ENCODE results near the gene JAG1.

JAG1 gene

GRCh38 chr20:10673842-10674683 lies at the start of gene JAG1:
Gene JAG1, minus strand, starts transcription at chr20:10673999. Its CDS starts 469 bp downstream, at chr20:10673530.
- Mint-ChIP-seq H3K4me3 (peak within 1 kb of the TSS; percentile 100), H3K27me3 (peaks cover 24% of the 10 kb centered on the region), H3K9me3 (no peaks in the 10 kb centered on the region), H3K27ac (peak within 1 kb of the TSS; percentile 98), H3K4me1 (ENCODE audit: low read depth) (peaks cover 37% of the 10 kb centered on the region), H3K36me3 (ENCODE audit: low read depth) (peaks cover 48% of the 10 kb centered on the region)
- intact Hi-C loops (cut with micrococcal nuclease): loop anchor here (1.0 to 10.0 kb wide), 6 partner anchors 239 to 1057 kb away; partner anchors contain the start of gene SLX4IP

- Mint-ChIP-seq H3K27ac (no peak overlapping the region), H3K27me3 (peaks cover 3% of the 10 kb centered on the region), H3K4me1 (ENCODE audit: low read depth) (no peaks in the 10 kb centered on the region), H3K4me3 (no peak overlapping the region), H3K36me3 (ENCODE audit: low read depth) (no peaks in the 10 kb centered on the region), H3K9me3 (no peaks in the 10 kb centered on the region)
- intact Hi-C loops (cut with micrococcal nuclease): no loop called here
Observed at GRCh38 chr20:10721976-10722375, 48.2 kb upstream of the JAG1 start.

GRCh38 chr20:10721137-10721896 lies 47.5 kb upstream of the JAG1 start:
- Mint-ChIP-seq H3K36me3 (ENCODE audit: low read depth) (no peaks in the 10 kb centered on the region), H3K9me3 (no peaks in the 10 kb centered on the region), H3K4me1 (ENCODE audit: low read depth) (no peaks in the 10 kb centered on the region), H3K27me3 (peaks cover 3% of the 10 kb centered on the region), H3K27ac (no peak overlapping the region), H3K4me3 (no peak overlapping the region)
- intact Hi-C loops (cut with micrococcal nuclease): no loop called here

- intact Hi-C loops (cut with micrococcal nuclease): no loop called here
- Mint-ChIP-seq H3K36me3 (ENCODE audit: low read depth) (no peaks in the 10 kb centered on the region), H3K27me3 (no peaks in the 10 kb centered on the region), H3K27ac (no peak overlapping the region), H3K9me3 (no peaks in the 10 kb centered on the region), H3K4me3 (no peak overlapping the region), H3K4me1 (ENCODE audit: low read depth) (no peaks in the 10 kb centered on the region)
Observed at GRCh38 chr20:10720565-10720964, 46.8 kb upstream of the JAG1 start.

GRCh38 chr20:10719740-10720385 lies 46.1 kb upstream of the JAG1 start:
- H3K27me3 Mint-ChIP-seq: no peaks in the 10 kb centered on the region
- H3K9me3 Mint-ChIP-seq: no peaks in the 10 kb centered on the region
- H3K36me3 Mint-ChIP-seq (ENCODE audit: low read depth): no peaks in the 10 kb centered on the region
- intact Hi-C loops (cut with micrococcal nuclease): no loop called here
- H3K4me3 Mint-ChIP-seq: no peak overlapping the region
- H3K4me1 Mint-ChIP-seq (ENCODE audit: low read depth): no peaks in the 10 kb centered on the region
- H3K27ac Mint-ChIP-seq: no peak overlapping the region

GRCh38 chr20:10718661-10719060 lies 44.9 kb upstream of the JAG1 start:
- no peak overlapping the region for H3K4me3 Mint-ChIP-seq
- H3K36me3 Mint-ChIP-seq (ENCODE audit: low read depth): no peaks in the 10 kb centered on the region
- no peaks in the 10 kb centered on the region for H3K27me3 Mint-ChIP-seq
- H3K4me1 Mint-ChIP-seq (ENCODE audit: low read depth): no peaks in the 10 kb centered on the region
- intact Hi-C loops (cut with micrococcal nuclease): no loop called here
- H3K9me3 Mint-ChIP-seq: no peaks in the 10 kb centered on the region
- H3K27ac Mint-ChIP-seq: no peak overlapping the region

- no peaks in the 10 kb centered on the region for H3K27me3 Mint-ChIP-seq
Observed at GRCh38 chr20:10716855-10717254, 43.1 kb upstream of the JAG1 start.

GRCh38 chr20:10715035-10715434 lies 41.2 kb upstream of the JAG1 start:
- Mint-ChIP-seq H3K36me3 (ENCODE audit: low read depth) (no peaks in the 10 kb centered on the region), H3K4me1 (ENCODE audit: low read depth) (no peaks in the 10 kb centered on the region), H3K27ac (no peak overlapping the region), H3K4me3 (no peak overlapping the region), H3K9me3 (no peaks in the 10 kb centered on the region), H3K27me3 (no peaks in the 10 kb centered on the region)
- intact Hi-C loops (cut with micrococcal nuclease): no loop called here

More at GRCh38 chr20:10716855-10717254, 43.1 kb upstream of the JAG1 start:
- Mint-ChIP-seq H3K9me3 (no peaks in the 10 kb centered on the region), H3K4me3 (no peak overlapping the region), H3K27ac (no peak overlapping the region), H3K4me1 (ENCODE audit: low read depth) (no peaks in the 10 kb centered on the region), H3K36me3 (ENCODE audit: low read depth) (no peaks in the 10 kb centered on the region)
- intact Hi-C loops (cut with micrococcal nuclease): no loop called here

GRCh38 chr20:10714236-10714975 lies 40.6 kb upstream of the JAG1 start:
- Mint-ChIP-seq H3K36me3 (ENCODE audit: low read depth) (no peaks in the 10 kb centered on the region), H3K9me3 (no peaks in the 10 kb centered on the region), H3K4me1 (ENCODE audit: low read depth) (no peaks in the 10 kb centered on the region), H3K27ac (no peak overlapping the region), H3K4me3 (no peak overlapping the region), H3K27me3 (no peaks in the 10 kb centered on the region)
- intact Hi-C loops (cut with micrococcal nuclease): no loop called here

- Mint-ChIP-seq H3K4me1 (ENCODE audit: low read depth) (no peaks in the 10 kb centered on the region), H3K27me3 (no peaks in the 10 kb centered on the region), H3K9me3 (no peaks in the 10 kb centered on the region), H3K36me3 (ENCODE audit: low read depth) (no peaks in the 10 kb centered on the region), H3K27ac (no peak overlapping the region), H3K4me3 (no peak overlapping the region)
- intact Hi-C loops (cut with micrococcal nuclease): no loop called here
Observed at GRCh38 chr20:10713161-10713560, 39.4 kb upstream of the JAG1 start.

- intact Hi-C loops (cut with micrococcal nuclease): no loop called here
- Mint-ChIP-seq H3K9me3 (no peaks in the 10 kb centered on the region), H3K36me3 (ENCODE audit: low read depth) (no peaks in the 10 kb centered on the region), H3K4me3 (no peak overlapping the region), H3K27me3 (no peaks in the 10 kb centered on the region), H3K27ac (no peak overlapping the region), H3K4me1 (ENCODE audit: low read depth) (no peaks in the 10 kb centered on the region)
Observed at GRCh38 chr20:10711903-10712451, 38.2 kb upstream of the JAG1 start.

- intact Hi-C loops (cut with micrococcal nuclease): no loop called here
- no peaks in the 10 kb centered on the region for H3K9me3 Mint-ChIP-seq
- no peaks in the 10 kb centered on the region for H3K36me3 Mint-ChIP-seq (ENCODE audit: low read depth)
- no peak overlapping the region for H3K27ac Mint-ChIP-seq
- H3K4me1 Mint-ChIP-seq (ENCODE audit: low read depth): no peaks in the 10 kb centered on the region
- H3K4me3 Mint-ChIP-seq: no peak overlapping the region
- H3K27me3 Mint-ChIP-seq: no peaks in the 10 kb centered on the region
Observed at GRCh38 chr20:10710991-10711775, 37.4 kb upstream of the JAG1 start.

- H3K9me3 Mint-ChIP-seq: no peaks in the 10 kb centered on the region
- H3K4me3 Mint-ChIP-seq: no peak overlapping the region
- no peaks in the 10 kb centered on the region for H3K36me3 Mint-ChIP-seq (ENCODE audit: low read depth)
- no peaks in the 10 kb centered on the region for H3K4me1 Mint-ChIP-seq (ENCODE audit: low read depth)
- intact Hi-C loops (cut with micrococcal nuclease): no loop called here
- H3K27me3 Mint-ChIP-seq: no peaks in the 10 kb centered on the region
- H3K27ac Mint-ChIP-seq: no peak overlapping the region
Observed at GRCh38 chr20:10709916-10710315, 36.1 kb upstream of the JAG1 start.

Data from dendritic cell treated with granulocyte-macrophage colony-stimulating factor and Interleukin-4, amounts not matched to agents 40 ng/mL and 50 ng/mL, for 4 days (primary cell).